ENCODE measurements around the gene CPVL. TPM values are rescaled to one million over a fixed set of nuclear protein-coding genes. Genes with fewer than 3 reads are reported as not detected.

CPVL gene
- total RNA-seq, 2 donors from 2014 or later = 2.7 to 11.8 TPM

- TF ChIP-seq, protein P1, sequence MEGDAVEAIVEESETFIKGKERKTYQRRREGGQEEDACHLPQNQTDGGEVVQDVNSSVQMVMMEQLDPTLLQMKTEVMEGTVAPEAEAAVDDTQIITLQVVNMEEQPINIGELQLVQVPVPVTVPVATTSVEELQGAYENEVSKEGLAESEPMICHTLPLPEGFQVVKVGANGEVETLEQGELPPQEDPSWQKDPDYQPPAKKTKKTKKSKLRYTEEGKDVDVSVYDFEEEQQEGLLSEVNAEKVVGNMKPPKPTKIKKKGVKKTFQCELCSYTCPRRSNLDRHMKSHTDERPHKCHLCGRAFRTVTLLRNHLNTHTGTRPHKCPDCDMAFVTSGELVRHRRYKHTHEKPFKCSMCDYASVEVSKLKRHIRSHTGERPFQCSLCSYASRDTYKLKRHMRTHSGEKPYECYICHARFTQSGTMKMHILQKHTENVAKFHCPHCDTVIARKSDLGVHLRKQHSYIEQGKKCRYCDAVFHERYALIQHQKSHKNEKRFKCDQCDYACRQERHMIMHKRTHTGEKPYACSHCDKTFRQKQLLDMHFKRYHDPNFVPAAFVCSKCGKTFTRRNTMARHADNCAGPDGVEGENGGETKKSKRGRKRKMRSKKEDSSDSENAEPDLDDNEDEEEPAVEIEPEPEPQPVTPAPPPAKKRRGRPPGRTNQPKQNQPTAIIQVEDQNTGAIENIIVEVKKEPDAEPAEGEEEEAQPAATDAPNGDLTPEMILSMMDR (IDR thresholded peaks at IDR 0.05) = no peak
- Histone ChIP-seq H3K27me3 (no peaks in the 10 kb centered on the region), H3K4me3 (no peak overlapping the region), H3K9me3 (no peaks in the 10 kb centered on the region), H3K36me3 (no peaks in the 10 kb centered on the region), H3K27ac (peak overlapping the region in 1 of 2 donors; percentile 41), H3K4me1 (peaks cover 0 to 16% of the 10 kb centered on the region in 2 donors)
- DNase-seq (ENCODE audit: low spot score) = no peak
Measured at GRCh38 chr7:28979776-28980175, 166.6 kb downstream of the CPVL start.

- Histone ChIP-seq H3K4me1 (peaks cover 0 to 7% of the 10 kb centered on the region in 2 donors), H3K27me3 (no peaks in the 10 kb centered on the region), H3K27ac (no peak overlapping the region), H3K9me3 (peaks cover 0 to 10% of the 10 kb centered on the region in 2 donors), H3K4me3 (no peak overlapping the region), H3K36me3 (no peaks in the 10 kb centered on the region)
- TF ChIP-seq, protein P1 (IDR thresholded peaks at IDR 0.05) = no peak
- no peak for DNase-seq (ENCODE audit: low spot score)
Measured at GRCh38 chr7:28977881-28978280, 168.5 kb downstream of the CPVL start.

DNA sequence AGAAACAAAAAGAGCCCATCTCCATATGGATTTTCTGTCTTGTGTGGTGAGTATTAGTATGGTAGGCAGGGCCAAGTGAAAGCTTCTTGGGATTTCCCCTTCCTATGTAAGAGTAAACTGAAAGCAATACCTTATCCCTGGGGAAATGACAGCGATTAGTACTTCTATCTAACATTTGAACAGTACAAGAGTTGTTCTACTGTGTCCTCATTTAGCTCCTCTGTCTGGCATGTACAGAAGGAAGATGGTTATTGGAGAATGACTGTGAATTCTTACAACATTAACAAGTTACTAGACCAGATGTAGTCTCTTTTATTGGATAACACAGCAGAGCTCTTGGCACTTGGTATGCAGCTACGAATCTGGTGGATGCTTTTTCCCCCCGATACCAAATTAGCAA is 170.3 kb downstream of the CPVL start:
- no peak overlapping the region for H3K4me3 ChIP-seq
- H3K36me3 ChIP-seq = no peaks in the 10 kb centered on the region
- no peaks in the 10 kb centered on the region for H3K27me3 ChIP-seq
- TF ChIP-seq, protein P1 (IDR thresholded peaks at IDR 0.05) = no peak
- H3K27ac ChIP-seq = no peak overlapping the region
- no peak for DNase-seq (ENCODE audit: low spot score)
- peaks cover 0 to 29% of the 10 kb centered on the region in 2 donors for H3K9me3 ChIP-seq
- peaks cover 0 to 7% of the 10 kb centered on the region in 2 donors for H3K4me1 ChIP-seq

DNA sequence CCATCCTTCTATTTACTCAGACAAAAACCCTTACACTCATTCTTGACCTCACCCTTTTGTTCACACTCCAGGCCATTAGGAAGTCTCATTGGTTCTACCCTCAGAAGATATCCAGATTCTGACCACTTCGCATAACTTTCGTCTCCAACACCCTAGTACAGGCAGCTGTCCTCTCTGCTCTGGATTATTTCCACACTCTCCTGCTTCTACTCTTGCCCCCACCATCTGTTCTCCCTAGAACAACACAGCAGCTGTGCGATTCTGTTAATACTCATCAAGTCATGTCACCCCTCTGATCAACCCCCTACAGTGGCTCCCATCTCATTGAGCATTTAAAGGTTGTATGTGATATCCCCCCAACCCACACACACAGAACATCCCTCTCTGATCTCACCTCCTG is 172.7 kb downstream of the CPVL start:
- Histone ChIP-seq H3K36me3 (no peaks in the 10 kb centered on the region), H3K9me3 (peaks cover 0 to 33% of the 10 kb centered on the region in 2 donors), H3K27me3 (no peaks in the 10 kb centered on the region), H3K4me3 (no peak overlapping the region), H3K4me1 (no peaks in the 10 kb centered on the region), H3K27ac (no peak overlapping the region)
- DNase-seq (ENCODE audit: low spot score) = no peak
- TF ChIP-seq, protein P1 (IDR thresholded peaks at IDR 0.05) = no peak

DNA sequence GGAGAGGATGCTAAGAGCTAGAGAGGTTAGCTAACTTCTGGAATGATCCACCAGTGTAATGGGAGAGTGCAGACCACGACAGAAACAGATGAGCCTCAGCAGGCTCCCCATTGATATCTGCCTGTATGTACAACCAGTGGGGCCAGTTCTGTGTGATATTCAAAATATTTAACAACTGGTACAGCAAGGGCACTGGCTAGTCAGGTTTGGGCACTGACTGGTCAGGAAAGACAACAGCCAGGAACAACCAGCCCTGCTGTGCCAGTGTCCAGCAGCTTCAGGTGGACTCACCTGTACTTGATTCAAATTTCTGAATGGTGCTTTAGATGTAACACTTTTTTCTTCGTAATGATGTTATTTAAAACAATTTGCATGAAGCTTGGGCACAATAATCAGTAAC is 182.3 kb downstream of the CPVL start:
- Histone ChIP-seq H3K36me3 (no peaks in the 10 kb centered on the region), H3K4me3 (no peak overlapping the region), H3K27ac (no peak overlapping the region), H3K4me1 (no peaks in the 10 kb centered on the region), H3K27me3 (no peaks in the 10 kb centered on the region), H3K9me3 (no peaks in the 10 kb centered on the region)
- TF ChIP-seq, protein P1 (IDR thresholded peaks at IDR 0.05) = no peak
- DNase-seq (ENCODE audit: low spot score) = no peak

DNA sequence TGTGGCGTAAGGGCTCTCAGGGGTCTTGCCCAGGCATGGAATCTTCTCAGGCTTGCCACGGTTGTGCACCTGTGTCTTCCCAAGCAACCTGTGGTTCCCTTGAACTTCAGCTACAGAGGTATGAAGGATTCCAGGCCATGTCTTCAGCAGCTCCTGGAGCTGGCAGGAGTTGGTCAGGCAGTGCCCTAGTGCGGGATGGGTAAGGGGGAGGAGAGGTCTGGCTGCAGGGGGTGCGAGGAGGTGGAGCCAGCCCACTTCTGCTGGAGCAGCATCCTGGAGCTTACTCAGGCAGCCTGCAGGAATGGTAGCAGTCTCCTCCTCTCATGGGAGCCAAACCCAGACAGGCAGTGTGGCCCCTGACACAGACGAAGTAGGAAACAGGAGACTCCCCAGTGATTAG is 184.4 kb downstream of the CPVL start:
- H3K4me3 ChIP-seq = no peak overlapping the region
- H3K36me3 ChIP-seq = no peaks in the 10 kb centered on the region
- H3K9me3 ChIP-seq = no peaks in the 10 kb centered on the region
- TF ChIP-seq, protein P1 (IDR thresholded peaks at IDR 0.05) = no peak
- H3K27me3 ChIP-seq = no peaks in the 10 kb centered on the region
- peaks cover 0 to 15% of the 10 kb centered on the region in 2 donors for H3K4me1 ChIP-seq
- no peak for DNase-seq (ENCODE audit: low spot score)
- no peak overlapping the region for H3K27ac ChIP-seq

Measured in right atrium auricular region (tissue), 2 donors.